ENCODE data around the gene PKHD1. TPM values are rescaled to one million over a fixed set of nuclear protein-coding genes. Genes with fewer than 3 reads are reported as not detected.

Gene PKHD1
- total and polyA plus RNA-seq, 2 of the 13 experiments (the other 11 are each of a cell fraction or from before 2014, with no cell fraction given), result 0.01 to 0.13 TPM

- TF ChIP-seq ZNF337 (CRISPR knock-in tag; IDR thresholded peaks at IDR 0.05; ENCODE audit: borderline replicate concordance, low read depth) (no peak), CEBPZ (IDR thresholded peaks at IDR 0.05; ENCODE audit: low read length) (no peak), NRL (CRISPR knock-in tag; IDR thresholded peaks at IDR 0.05; ENCODE audit: borderline replicate concordance) (no peak), ZNF672 (CRISPR knock-in tag; IDR thresholded peaks at IDR 0.05) (no peak), MEF2D (CRISPR knock-in tag; IDR thresholded peaks at IDR 0.05) (no peak), ZNF639 (CRISPR knock-in tag; conservative IDR thresholded peaks at IDR 0.05) (no peak), ZBTB7A (CRISPR knock-in tag; IDR thresholded peaks at IDR 0.05) (no peak), ZNF263 (CRISPR knock-in tag; IDR thresholded peaks at IDR 0.05) (no peak), RXRB (CRISPR knock-in tag; IDR thresholded peaks at IDR 0.05; ENCODE audit: borderline replicate concordance) (no peak)
Measured at GRCh38 chr6:51891784-51892183, 195.6 kb downstream of the PKHD1 start (continued).

GRCh38 chr6:51887859-51888258, 199.6 kb downstream of the PKHD1 start:
- POLR2A ChIA-PET, result no interaction called here
- H3K27ac ChIP-seq (ENCODE audit: extremely low read length, insufficient read depth, low read length), result no peak overlapping the region
- in situ Hi-C loops (cut with HindIII; ENCODE audit: extremely low pct_ligation_motif_present, low pct_unique_long_range_greater_than_20kb), result no loop called here
- no peak overlapping the region for H3K4me2 ChIP-seq (ENCODE audit: low read depth, low read length)
- intact Hi-C loops (cut with micrococcal nuclease; ENCODE audit: unreplicated experiment), result no loop called here
- no peaks in the 10 kb centered on the region for H3K36me3 ChIP-seq (replicated peaks in 1 of 2; ENCODE audit: control insufficient read depth in 1 of 2, insufficient read depth in 2 of 2, low read length in 2 of 2)
- H2AFZ ChIP-seq (ENCODE audit: low read length), result no peak overlapping the region
- FAIRE-seq (no peak), DNase-seq (ENCODE audit: low spot score) (no peak), ATAC-seq (no peak)
- CTCF ChIA-PET (ENCODE audit: low intra/inter-chr PET ratio, low total read pairs), result no interaction called here
- no peak overlapping the region for H3K4me3 ChIP-seq (replicated peaks in 1 of 3; ENCODE audit: insufficient read depth in 1 of 3, low read depth in 2 of 3, low read length in 3 of 3)
- H3K4me1 ChIP-seq (ENCODE audit: insufficient read depth, low read length), result no peaks in the 10 kb centered on the region
- no peak overlapping the region for H3K9ac ChIP-seq (ENCODE audit: insufficient read depth, low read depth, low read length)
- WGBS (ENCODE audit: low lambda C conversion rate), result 0% methylated on average over 2 of the region's 2 CpGs
- no peaks in the 10 kb centered on the region for H4K20me1 ChIP-seq (ENCODE audit: insufficient read depth, low read length)
- BruUV-seq (replicated peaks), result no TSS peak
- no peaks in the 10 kb centered on the region for H3K27me3 ChIP-seq (ENCODE audit: control insufficient read depth in 1 of 2, insufficient read depth in 2 of 2, low read length in 2 of 2)
- no peaks in the 10 kb centered on the region for H3K79me2 ChIP-seq (ENCODE audit: insufficient read depth, low read length)
- no peaks in the 10 kb centered on the region for H3K9me3 ChIP-seq (ENCODE audit: low read length)
- TF ChIP-seq CREB1 (IDR thresholded peaks at IDR 0.05) (no peak), CREB1 (CRISPR knock-in tag; IDR thresholded peaks at IDR 0.05) (no peak), NFAT5 (CRISPR knock-in tag; IDR thresholded peaks at IDR 0.05) (no peak), PCBP2 (optimal IDR thresholded peaks at IDR 0.05; ENCODE audit: low read depth, low read length, poor library complexity, severe bottlenecking) (no peak), NFYC (CRISPR knock-in tag; IDR thresholded peaks at IDR 0.05) (no peak)

Data from HepG2 (cell line).